ENCODE results near the gene CADPS2. TPM values are rescaled to one million over a fixed set of nuclear protein-coding genes. Genes with fewer than 3 reads are reported as not detected.

CADPS2 gene
- total RNA-seq, 1 donor from 2014 or later, result 0.22 TPM

DNA sequence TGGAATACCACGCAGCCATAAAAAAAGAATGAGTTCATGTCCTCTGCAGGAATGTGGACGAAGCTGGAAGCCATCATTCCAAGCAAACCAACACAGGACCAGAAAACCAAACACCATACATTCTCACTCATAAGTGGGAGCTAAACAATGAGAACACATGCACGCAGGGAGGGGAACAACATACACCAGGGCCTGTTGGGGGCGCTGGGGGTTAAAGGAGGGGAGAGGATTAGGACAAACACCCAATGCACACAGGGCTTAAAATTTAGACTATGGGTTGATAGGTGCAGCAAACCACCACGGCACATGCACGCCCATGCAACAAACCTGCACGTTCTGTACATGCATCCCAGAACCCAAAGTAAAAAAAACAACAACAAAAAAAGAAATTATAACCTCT, 210.6 kb downstream of the CADPS2 start:
- no peak for DNase-seq
- peaks cover 2% of the 10 kb centered on the region for H3K9me3 Mint-ChIP-seq (ENCODE audit: unreplicated experiment)
- no peak overlapping the region for H3K4me3 Mint-ChIP-seq (ENCODE audit: unreplicated experiment)
- H3K36me3 Mint-ChIP-seq (ENCODE audit: unreplicated experiment), result no peaks in the 10 kb centered on the region
- no peaks in the 10 kb centered on the region for H3K27me3 Mint-ChIP-seq (ENCODE audit: unreplicated experiment)
- H3K4me1 Mint-ChIP-seq (ENCODE audit: low read depth, unreplicated experiment), result peaks cover 5% of the 10 kb centered on the region
- no peak overlapping the region for H3K27ac Mint-ChIP-seq (ENCODE audit: unreplicated experiment)
- TF ChIP-seq, protein P1, sequence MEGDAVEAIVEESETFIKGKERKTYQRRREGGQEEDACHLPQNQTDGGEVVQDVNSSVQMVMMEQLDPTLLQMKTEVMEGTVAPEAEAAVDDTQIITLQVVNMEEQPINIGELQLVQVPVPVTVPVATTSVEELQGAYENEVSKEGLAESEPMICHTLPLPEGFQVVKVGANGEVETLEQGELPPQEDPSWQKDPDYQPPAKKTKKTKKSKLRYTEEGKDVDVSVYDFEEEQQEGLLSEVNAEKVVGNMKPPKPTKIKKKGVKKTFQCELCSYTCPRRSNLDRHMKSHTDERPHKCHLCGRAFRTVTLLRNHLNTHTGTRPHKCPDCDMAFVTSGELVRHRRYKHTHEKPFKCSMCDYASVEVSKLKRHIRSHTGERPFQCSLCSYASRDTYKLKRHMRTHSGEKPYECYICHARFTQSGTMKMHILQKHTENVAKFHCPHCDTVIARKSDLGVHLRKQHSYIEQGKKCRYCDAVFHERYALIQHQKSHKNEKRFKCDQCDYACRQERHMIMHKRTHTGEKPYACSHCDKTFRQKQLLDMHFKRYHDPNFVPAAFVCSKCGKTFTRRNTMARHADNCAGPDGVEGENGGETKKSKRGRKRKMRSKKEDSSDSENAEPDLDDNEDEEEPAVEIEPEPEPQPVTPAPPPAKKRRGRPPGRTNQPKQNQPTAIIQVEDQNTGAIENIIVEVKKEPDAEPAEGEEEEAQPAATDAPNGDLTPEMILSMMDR (IDR thresholded peaks at IDR 0.05; ENCODE audit: partially characterized antibody, unreplicated experiment), result no peak

DNA sequence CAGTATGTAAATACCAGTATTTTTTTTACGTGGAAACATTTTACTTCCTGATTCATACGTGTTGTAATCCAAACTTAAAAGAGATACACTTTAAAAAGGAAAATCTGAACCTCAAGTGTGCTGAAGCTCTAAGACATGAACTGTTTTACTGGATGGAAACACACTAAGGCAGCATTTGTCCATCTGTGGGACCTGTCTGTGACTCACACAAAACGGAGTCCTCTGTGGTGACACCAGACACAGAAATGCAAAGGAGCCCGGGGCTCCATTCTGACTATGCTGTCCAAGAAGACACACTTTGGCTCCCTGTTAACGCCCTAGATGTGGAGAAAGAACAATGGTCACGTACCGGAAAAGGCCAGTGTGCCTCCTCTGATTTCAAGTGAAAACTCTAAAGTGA, 211.2 kb downstream of the CADPS2 start:
- DNase-seq, result no peak
- Mint-ChIP-seq H3K27ac (ENCODE audit: unreplicated experiment) (no peak overlapping the region), H3K27me3 (ENCODE audit: unreplicated experiment) (no peaks in the 10 kb centered on the region), H3K36me3 (ENCODE audit: unreplicated experiment) (no peaks in the 10 kb centered on the region), H3K4me1 (ENCODE audit: low read depth, unreplicated experiment) (peaks cover 5% of the 10 kb centered on the region), H3K4me3 (ENCODE audit: unreplicated experiment) (no peak overlapping the region), H3K9me3 (ENCODE audit: unreplicated experiment) (peaks cover 2% of the 10 kb centered on the region)
- TF ChIP-seq, protein P1 (IDR thresholded peaks at IDR 0.05; ENCODE audit: partially characterized antibody, unreplicated experiment), result no peak

DNA sequence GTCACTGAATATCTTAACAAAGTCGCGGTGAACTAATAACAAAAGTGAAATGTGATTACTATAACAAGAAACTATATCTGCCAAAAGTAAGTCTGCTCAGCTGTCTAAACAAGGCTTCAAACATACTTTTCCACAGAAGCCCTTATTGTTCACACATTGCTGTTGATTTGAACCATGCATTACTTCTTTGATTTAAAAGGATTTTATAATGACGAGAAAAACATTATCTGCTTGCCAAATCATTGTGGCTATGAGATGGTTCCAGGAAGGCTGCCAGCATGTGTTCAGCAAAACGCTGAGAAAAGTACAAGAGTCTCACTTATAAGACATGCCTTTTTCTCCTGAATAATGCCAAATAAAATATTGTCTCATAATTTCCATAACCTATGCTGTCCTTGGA, 211.8 kb downstream of the CADPS2 start:
- no peak for DNase-seq
- peaks cover 2% of the 10 kb centered on the region for H3K9me3 Mint-ChIP-seq (ENCODE audit: unreplicated experiment)
- peaks cover 5% of the 10 kb centered on the region for H3K4me1 Mint-ChIP-seq (ENCODE audit: low read depth, unreplicated experiment)
- TF ChIP-seq, protein P1 (IDR thresholded peaks at IDR 0.05; ENCODE audit: partially characterized antibody, unreplicated experiment), result no peak
- no peak overlapping the region for H3K27ac Mint-ChIP-seq (ENCODE audit: unreplicated experiment)
- H3K4me3 Mint-ChIP-seq (ENCODE audit: unreplicated experiment), result no peak overlapping the region
- H3K27me3 Mint-ChIP-seq (ENCODE audit: unreplicated experiment), result no peaks in the 10 kb centered on the region
- H3K36me3 Mint-ChIP-seq (ENCODE audit: unreplicated experiment), result no peaks in the 10 kb centered on the region

GRCh38 chr7:122673951-122674350, 212.3 kb downstream of the CADPS2 start:
- TF ChIP-seq, protein P1 (IDR thresholded peaks at IDR 0.05; ENCODE audit: partially characterized antibody, unreplicated experiment), result no peak
- Mint-ChIP-seq H3K4me1 (ENCODE audit: low read depth, unreplicated experiment) (peaks cover 5% of the 10 kb centered on the region), H3K9me3 (ENCODE audit: unreplicated experiment) (peaks cover 2% of the 10 kb centered on the region), H3K27ac (ENCODE audit: unreplicated experiment) (no peak overlapping the region), H3K4me3 (ENCODE audit: unreplicated experiment) (no peak overlapping the region), H3K36me3 (ENCODE audit: unreplicated experiment) (no peaks in the 10 kb centered on the region), H3K27me3 (ENCODE audit: unreplicated experiment) (no peaks in the 10 kb centered on the region)
- DNase-seq, result no peak

DNA sequence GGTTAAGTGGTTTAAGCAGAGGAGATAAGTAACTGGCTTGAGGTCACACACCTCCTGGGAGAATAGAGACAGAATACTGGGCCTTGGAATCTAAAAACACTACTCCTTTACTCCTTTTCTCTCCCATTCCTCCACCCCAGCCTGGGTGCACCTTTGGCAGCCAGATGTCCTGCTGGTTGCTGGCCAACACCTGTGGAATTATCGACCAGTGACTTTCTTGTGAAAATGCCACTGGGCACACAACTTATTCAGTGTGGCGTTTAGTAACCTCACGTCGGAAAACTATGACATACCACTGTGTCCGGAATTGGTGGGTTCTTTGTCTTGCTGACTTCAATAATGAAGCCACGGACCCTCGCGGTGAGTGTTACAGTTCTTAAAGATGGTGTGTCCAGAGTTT, 213.7 kb downstream of the CADPS2 start:
- Mint-ChIP-seq H3K4me1 (ENCODE audit: low read depth, unreplicated experiment) (peaks cover 5% of the 10 kb centered on the region), H3K4me3 (ENCODE audit: unreplicated experiment) (no peak overlapping the region), H3K9me3 (ENCODE audit: unreplicated experiment) (peaks cover 2% of the 10 kb centered on the region), H3K36me3 (ENCODE audit: unreplicated experiment) (no peaks in the 10 kb centered on the region), H3K27me3 (ENCODE audit: unreplicated experiment) (no peaks in the 10 kb centered on the region), H3K27ac (ENCODE audit: unreplicated experiment) (no peak overlapping the region)
- TF ChIP-seq, protein P1 (IDR thresholded peaks at IDR 0.05; ENCODE audit: partially characterized antibody, unreplicated experiment), result no peak
- DNase-seq, result no peak
